ENCODE results near the gene ABCG5.

ABCG5 gene

DNA sequence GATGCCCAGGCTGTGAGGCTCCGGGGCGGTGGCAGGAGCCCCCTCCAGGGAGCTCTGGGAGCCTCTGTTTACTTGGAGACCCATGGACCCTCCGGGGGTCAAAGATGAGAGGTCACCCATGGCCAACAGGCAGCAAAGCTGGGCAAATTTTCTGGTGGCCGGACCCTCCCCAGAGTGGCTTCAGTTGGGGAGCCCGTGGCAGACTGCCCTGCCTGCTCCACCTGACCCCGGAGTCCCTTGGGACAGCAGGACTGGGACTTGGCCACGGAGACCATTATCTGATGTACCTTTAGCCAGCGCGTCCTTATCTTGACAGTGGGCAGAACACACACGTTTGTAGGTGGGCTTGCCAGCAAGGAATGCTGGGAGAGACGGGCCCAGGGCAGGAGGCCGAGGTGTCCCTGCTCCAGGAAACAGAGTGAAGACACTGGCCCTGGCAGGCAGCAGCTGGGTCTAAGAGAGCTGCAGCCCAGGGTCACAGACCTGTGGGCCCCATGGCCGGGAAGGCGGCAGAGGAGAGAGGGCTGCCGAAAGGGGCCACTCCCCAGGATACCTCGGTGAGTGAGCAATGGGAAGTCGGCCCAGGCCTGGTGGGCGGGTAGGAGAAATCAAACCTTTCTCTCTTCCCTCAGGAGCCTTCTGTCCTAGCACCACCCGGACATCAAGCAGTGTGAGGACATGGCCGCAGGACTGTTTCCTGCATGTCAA lies at the start of gene ABCG5, which contains the start of gene ABCG8:
TSS of gene ABCG5 (minus strand) at position 280 of the 708 bp plus-strand sequence. CDS start at position 120, 160 bp downstream.
TSS of gene ABCG8 (plus strand) at position 412 of the 708 bp plus-strand sequence. CDS start at position 495, 83 bp downstream.
- DNase-seq, result no peak

DNA sequence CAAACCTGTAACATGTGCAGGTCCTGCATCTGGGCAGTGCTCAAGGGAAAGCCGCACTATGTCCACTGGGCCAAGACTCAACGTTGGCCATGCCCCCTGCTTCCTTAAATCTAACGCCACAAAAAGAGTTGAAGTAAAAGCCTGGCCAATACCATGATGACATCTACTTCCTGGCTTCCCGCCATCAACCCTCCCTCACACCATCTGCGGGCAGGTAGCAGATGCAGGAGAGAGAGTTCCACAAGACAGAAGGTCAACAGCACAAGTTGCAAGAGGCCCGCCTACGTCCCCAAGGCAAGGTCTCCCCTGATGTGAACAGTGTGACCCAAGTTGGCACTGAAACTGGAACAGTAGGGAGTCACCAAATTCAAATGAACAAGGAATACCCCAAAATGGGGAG lies 48.5 kb upstream of the ABCG5 start:
- no peak for DNase-seq

- DNase-seq, result no peak
These were observed 46.5 kb upstream of the ABCG5 start for GRCh38 chr2:43885132-43885632.

DNA sequence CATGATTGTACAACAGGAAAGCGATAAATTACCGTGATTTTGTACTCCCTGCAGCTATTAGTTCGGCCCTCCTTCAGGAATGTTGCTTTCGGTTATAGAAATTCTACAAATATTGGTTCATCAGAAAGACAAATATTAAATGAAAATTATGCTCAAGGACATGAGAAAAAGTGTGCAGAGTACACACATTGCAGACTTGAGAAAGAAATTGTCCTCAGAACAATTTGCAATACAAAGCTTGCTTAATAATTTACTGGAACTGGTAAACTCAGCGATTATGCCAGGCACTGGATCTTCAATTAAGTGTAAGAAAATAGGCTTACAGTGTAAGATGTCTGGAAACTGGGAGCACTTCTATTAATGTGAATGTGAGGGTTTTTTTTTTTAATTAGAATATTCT lies 46.0 kb upstream of the ABCG5 start:
- no peak for DNase-seq

GRCh38 chr2:43882312-43882711 lies 43.7 kb upstream of the ABCG5 start:
- DNase-seq, result no peak

DNA sequence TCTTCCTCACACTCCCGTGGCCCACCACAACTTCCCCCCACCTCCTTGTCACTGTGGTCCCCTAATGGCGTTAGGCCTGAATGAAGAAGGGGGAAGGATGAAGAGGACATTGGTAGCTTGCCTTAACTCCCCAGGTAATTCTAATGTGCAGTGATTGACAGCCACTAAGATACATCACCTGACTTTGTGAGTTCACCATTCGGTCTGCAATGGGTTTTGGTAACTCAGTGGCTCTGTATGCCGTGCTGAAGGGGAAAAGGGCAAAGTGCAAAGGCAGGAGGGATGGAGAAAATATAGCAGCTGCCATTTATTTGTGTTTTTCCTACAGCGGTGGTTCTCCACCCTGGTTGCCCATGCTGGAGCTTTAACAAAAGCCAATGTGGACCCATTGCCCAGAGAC lies 42.3 kb upstream of the ABCG5 start:
- no peak for DNase-seq

DNA sequence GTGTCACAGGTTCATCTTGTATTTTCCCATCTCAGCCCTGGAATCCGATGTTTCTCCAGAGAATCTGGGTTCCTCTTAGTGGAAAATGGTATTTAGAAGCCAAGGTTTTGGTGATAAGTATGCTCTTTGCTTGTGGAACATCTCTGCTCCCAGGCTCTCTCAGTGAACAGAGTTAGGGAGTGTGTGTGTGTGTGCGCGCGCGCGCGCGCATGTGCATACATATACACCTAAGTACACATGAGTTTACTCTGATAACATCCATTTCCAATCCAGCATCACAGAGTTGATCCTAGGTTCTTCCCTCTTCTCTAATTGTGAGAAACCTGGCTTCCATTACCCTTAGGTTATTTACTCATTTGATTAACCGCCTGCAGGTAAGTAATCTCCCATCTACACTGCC lies 41.8 kb upstream of the ABCG5 start:
- DNase-seq, result no peak

DNA sequence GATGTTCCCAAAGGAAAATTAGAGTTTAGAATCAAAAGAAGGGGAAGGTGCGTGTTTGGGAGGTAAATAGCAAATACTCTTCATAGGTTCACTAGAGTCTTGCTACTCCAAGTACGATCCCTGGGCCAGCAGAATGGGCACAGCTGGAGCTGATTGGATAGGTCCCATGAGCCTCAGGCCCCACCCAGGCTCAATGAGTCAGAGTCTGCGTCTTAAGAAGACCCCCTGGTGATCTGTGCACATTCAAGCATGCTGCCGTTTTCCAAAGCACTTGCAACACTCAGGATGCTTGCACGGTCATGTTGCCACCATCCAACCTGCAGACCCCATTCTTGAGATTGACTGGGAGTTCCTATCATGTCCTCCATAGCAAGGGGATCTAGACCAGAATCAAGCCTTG lies 40.6 kb upstream of the ABCG5 start:
- DNase-seq, result no peak

DNA sequence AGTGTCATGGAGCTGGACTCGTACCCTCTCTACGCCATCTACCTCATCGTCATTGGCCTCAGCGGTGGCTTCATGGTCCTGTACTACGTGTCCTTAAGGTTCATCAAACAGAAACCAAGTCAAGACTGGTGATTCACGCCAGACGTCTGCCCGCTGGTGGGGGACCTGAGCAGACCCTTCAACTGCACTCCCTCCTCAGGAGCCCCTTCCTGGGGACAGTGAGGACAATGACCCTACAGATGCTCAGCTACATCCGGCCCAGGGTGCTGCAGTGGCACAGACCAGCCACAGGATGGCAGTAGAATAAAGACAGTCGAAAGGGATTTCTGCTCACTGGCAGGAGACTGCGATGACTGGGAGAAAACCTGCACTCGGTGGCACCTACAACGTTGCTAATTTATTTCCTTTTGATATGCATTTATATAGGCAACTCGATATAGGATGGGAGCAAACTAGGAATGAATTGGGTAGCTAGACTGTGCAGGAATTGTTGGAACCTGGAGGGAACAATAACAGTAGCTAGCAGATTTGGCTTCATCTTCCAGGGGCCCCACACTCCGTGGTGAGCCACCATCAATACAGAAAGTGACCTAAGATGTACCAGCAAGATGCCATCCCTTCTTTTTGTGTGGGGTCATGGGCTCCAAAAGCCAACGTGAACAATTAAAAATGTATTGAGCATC lies 39.3 kb upstream of the ABCG5 start:
- peak; percentile 40 for DNase-seq

DNA sequence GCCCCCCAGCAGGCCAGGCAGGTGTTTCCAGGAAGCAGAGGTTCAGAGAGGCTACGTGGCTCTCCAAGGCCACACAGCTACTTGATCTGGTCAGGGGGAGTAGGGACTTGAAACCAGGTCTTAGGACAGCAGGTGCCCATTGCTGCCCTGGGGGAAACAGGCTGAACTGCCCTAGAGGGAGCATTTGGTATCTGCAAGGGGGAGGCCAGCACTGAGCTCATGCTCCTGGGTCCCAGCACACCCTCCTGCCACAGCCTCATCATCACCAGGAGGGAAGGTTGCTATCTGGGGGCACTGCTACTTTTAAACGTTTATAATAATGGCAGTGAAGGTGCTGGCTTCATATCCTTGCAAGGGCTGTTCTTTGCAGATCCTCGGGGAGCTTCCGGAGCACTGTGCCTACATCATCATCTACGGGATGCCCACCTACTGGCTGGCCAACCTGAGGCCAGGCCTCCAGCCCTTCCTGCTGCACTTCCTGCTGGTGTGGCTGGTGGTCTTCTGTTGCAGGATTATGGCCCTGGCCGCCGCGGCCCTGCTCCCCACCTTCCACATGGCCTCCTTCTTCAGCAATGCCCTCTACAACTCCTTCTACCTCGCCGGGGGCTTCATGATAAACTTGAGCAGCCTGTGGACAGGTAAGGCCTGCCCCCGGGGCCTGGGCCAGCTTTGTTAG lies 36.3 kb upstream of the ABCG5 start:
- DNase-seq, result no peak

- no peak for DNase-seq
These were observed 33.5 kb upstream of the ABCG5 start for GRCh38 chr2:43872151-43872550.

GRCh38 chr2:43855292-43855691 lies 16.7 kb upstream of the ABCG5 start:
- DNase-seq, result no peak

DNA sequence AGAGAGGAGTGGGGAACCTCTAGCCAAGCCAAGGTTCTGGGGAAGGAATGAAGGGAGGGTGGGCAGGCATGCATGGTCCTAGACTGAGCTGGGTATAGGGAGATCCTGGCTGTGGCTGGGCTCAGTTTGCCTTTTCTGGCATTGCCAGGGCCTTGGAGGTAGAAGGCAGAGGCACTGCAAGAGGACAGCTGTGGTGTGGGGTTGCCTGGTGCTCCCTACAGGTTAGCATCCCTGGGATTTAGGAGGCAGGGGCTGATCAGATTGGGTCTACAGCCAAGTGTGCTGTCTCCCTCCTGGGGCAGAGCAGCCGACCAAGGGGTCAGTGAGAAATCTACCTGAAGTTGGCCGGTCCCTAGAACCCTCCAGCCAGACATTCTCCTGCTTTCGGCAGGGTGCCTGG lies 16.0 kb upstream of the ABCG5 start:
- DNase-seq, result no peak

- no peak for DNase-seq
These were observed 14.8 kb upstream of the ABCG5 start for GRCh38 chr2:43853141-43854081.

- no peak for DNase-seq
These were observed 13.6 kb upstream of the ABCG5 start for GRCh38 chr2:43852196-43852730.

DNA sequence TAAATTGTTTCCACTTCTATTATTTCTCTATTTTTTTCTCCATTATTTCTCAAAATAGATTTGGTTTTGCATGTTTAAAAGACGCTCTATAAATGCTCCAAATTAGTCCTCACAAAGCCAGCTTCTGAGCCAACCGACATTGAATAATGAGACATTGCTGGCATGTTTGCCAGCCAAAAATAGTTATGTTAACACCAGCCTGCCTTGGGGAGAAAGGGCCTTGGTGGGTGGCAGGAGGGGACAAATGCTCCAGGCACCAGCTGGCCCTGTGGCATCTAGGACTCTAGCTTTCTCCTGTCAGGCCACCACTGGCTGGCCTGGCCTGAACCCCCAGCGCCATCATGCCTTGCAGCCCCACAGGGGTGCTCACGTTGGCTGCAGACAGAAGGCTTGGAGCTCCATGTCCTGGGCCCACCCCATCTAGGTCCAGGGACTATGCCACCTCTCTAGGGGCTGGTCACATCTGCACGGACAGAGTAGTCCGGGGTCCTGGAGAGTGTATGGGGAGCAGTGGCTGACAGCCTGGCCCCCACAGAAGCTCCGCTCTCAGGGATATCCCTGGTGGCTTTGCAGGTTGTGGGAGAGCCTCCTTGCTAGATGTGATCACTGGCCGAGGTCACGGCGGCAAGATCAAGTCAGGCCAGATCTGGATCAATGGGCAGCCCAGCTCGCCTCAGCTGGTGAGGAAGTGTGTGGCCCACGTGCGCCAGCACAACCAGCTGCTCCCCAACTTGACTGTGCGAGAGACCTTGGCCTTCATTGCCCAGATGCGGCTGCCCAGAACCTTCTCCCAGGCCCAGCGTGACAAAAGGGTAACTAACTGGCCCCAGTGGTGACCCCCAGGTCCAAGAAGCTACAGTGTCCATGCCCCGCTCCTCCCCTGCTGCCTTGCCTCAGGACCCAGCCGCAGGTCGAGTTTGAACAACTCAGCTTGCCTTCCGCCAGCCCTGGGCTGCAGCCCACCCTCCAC lies 12.7 kb upstream of the ABCG5 start:
- no peak for DNase-seq

- no peak for DNase-seq
These were observed 9.6 kb upstream of the ABCG5 start for GRCh38 chr2:43848214-43848613.

- no peak for DNase-seq
These were observed 7.6 kb upstream of the ABCG5 start for GRCh38 chr2:43846140-43846793.

GRCh38 chr2:43845181-43845580 lies 6.5 kb upstream of the ABCG5 start:
- DNase-seq, result no peak

DNA sequence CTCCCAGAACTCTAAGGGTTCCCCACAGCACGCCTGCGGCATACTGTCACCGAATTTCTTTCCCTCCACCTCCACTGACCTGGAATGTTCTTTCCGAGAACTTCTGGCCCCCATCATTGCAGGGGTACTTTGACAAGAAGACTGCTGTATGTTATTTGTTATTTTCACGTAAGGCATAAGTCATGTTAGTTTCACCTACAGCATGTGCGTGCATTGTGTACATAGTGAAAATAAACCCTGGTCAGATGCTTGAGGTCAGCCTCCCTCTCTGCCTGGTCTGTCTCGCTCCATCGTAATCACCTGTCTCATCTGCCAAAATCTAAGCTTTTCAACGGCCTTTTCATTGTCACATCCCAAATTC lies 4.2 kb upstream of the ABCG5 start:
- no peak for DNase-seq
